Astrocyte (in vitro differentiated cells and primary cell): ENCODE data around the gene ATG16L1.

ENCODE experiments used
- CTCF ChIP-seq: IDR thresholded peaks from 2 replicates; pipeline ENCODE4 v1.5.1; 2011; ENCODE audit warnings: low read depth, mild to moderate bottlenecking, inconsistent platforms, low read length, moderate library complexity; ENCODE audit not compliant: insufficient read depth
- EZH2 ChIP-seq: IDR thresholded peaks from 2 replicates; pipeline ENCODE4 v1.6.1; 2012; ENCODE audit warnings: mild to moderate bottlenecking, low read length, inconsistent platforms; ENCODE audit not compliant: insufficient read depth

- TF ChIP-seq CTCF (no peak), EZH2 (no peak)
Observed at GRCh38 chr2:233221378-233222063, 30.0 kb upstream of the ATG16L1 start.
